ENCODE data around the gene MBD6.

DNA sequence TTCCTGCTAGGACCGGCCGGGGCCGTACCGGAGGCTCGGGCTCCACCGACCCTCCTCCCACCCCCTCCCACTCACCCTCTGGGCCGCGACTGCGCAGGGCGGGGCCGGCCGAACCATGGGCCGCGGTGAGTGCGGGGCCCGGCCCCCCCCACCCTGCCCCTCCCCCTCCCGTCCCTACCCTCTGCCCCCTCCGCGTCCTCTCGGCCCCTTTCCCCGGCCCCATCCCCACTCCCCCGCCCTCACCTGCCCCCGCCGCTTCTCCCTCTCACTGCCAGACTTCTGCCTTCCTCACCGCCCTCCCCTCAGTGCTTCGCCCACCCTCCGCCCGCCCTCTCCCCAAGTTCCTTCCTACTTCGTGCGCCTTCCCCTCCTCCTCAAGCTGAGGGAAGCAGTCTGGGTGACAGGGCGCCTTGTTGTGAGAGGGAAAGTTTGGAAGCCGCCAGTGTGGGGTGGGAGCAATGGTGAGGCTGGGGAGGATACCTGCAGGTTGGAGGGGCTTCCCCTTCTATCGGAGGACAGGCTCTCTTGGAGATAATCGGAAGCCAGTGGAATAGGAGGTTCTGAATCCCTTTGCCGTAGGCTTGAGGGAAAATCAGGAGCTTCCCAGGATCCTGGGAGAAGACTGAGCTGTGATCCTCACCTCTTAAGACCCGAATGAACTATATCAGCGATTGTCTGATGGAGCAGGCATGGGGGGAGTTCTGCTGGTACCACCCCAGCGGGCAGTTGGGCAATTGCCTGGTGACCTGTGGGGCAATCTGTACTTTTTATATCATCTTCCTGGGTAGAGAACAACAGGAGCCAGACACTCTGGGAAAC, 472 bp downstream of the MBD6 start:
- TF ChIP-seq FOXM1 (IDR thresholded peaks at IDR 0.05; ENCODE audit: borderline replicate concordance): no peak
- TF ChIP-seq ZNF384 (IDR thresholded peaks at IDR 0.05): no peak
- no peak for TF ChIP-seq FOXA1 (IDR thresholded peaks at IDR 0.05)
- no peak for TF ChIP-seq SUZ12 (IDR thresholded peaks at IDR 0.05)
- no peak for TF ChIP-seq ELF4 (IDR thresholded peaks at IDR 0.05)
- TF ChIP-seq SP1 (IDR thresholded peaks at IDR 0.05): no peak
- no peak for TF ChIP-seq L3MBTL2 (conservative IDR thresholded peaks at IDR 0.05)
- TF ChIP-seq HDGF (IDR thresholded peaks at IDR 0.05; ENCODE audit: borderline replicate concordance): no peak
- no peak for TF ChIP-seq TARDBP (IDR thresholded peaks at IDR 0.05)
- TF ChIP-seq NFRKB (IDR thresholded peaks at IDR 0.05): no peak
- TF ChIP-seq CTBP1 (IDR thresholded peaks at IDR 0.05; ENCODE audit: borderline replicate concordance): no peak
- TF ChIP-seq, protein P1, sequence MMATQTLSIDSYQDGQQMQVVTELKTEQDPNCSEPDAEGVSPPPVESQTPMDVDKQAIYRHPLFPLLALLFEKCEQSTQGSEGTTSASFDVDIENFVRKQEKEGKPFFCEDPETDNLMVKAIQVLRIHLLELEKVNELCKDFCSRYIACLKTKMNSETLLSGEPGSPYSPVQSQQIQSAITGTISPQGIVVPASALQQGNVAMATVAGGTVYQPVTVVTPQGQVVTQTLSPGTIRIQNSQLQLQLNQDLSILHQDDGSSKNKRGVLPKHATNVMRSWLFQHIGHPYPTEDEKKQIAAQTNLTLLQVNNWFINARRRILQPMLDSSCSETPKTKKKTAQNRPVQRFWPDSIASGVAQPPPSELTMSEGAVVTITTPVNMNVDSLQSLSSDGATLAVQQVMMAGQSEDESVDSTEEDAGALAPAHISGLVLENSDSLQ (IDR thresholded peaks at IDR 0.05): no peak
- no peak for TF ChIP-seq ARNT (IDR thresholded peaks at IDR 0.05)

Data from HEK293T (cell line).